ENCODE data around the gene SOAT2.
A peak's percentile ranks its signal among the peaks of the same experiment; 100 is the strongest.
"Not testable (repeated sequence)": the region's sequence is repeated elsewhere in the genome, so short reads cannot be mapped to it uniquely, and the experiment has no call there.

SOAT2 gene

DNA sequence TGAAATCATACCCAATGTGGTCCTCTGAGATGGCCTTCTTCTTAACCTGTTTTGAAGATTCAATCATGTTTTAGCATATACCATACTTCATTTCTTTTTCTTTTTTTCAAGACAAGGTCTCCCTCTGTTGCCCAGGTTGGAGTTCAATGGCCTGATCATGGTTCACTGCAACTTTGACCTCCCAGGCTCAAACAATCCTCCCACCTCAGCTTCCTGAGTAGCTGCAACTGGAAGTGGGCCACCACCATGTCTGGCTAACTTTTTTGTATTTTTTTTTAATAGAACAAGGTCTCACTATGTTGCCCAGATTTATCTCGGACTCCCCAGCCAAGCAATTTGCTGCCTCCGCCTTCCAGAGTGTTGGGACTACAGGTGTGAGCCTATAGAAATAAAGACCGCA, 30.4 kb downstream of the SOAT2 start:
- no peak for DNase-seq (ENCODE audit: low read depth in 4 of 4, low spot score in 1 of 4)

DNA sequence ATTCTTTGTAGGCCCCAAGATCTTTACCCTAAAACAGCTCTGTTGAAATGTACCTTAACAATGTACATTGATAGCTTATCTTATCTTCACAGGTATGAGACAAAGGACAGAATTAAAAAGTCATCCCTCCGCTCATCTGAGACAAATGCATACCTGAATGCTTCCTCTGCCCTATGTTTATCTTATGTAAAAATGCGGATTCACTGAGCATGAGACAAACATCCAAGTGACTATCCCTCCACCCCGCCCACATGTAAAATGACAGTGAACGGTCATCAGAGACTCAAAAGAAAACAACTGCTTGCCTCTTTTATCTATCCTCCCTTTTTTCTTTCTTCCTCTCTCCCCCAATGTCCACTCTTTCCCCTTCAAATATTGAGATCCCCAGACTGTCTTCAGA, 40.1 kb downstream of the SOAT2 start:
- no peak for DNase-seq (ENCODE audit: low read depth in 4 of 4, low spot score in 1 of 4)

DNA sequence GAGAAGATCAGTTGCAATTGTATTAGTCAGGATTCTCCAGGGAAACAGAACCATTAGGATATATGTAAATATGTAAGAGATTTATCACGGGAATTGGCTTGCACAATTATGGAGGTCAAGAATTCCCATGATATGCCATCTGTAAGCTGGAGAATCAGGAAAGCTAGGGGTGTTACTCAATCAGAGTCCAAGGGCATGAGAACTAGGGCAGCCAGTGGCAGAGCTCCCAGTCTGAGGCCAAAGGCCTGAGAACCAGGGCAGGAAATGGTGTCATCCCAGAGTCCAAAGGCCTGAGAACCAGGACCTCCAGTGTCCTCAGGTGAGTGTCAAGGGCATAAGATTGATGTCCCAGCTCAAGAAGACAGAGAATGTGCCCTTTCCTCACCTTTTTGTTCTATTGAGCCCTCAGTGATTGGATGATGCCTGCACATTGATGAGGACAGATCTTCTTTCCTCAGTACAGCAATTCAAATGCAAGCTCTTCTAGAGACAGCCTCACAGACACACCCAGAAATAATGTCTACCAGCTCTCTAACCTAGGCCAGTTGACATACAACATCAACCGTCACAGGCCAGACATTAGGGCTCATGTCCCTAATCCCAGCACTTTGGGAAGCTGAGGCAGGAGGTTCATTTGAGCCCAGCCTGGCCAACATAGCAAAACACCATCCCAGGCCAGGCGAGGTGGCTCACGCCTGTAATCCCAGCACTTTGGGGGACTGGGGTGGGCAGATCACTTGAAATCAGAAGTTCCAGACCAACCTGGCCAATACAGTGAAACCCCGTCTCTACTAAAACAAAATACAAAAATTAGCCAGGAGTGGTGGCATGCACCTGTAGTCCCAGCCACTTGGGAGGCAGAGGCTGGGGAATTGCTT, 42.3 kb downstream of the SOAT2 start:
- DNase-seq (ENCODE audit: low read depth in 4 of 4, low spot score in 1 of 4), result no peak

DNA sequence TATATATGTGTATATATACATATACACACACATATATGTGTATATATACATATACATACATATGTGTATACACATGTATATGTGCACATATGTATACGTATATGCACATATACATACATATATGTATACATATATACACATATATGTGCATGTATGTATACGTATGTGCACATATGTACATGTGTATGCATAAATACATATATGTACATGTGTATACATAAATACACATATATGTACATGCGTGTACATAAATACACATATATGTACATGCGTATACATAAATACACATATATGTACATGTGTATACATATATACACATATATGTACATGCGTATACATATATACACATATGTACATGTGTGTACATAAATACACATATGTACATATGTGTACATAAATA, 43.9 kb downstream of the SOAT2 start:
- no peak for DNase-seq (ENCODE audit: low read depth in 4 of 4, low spot score in 1 of 4)

DNA sequence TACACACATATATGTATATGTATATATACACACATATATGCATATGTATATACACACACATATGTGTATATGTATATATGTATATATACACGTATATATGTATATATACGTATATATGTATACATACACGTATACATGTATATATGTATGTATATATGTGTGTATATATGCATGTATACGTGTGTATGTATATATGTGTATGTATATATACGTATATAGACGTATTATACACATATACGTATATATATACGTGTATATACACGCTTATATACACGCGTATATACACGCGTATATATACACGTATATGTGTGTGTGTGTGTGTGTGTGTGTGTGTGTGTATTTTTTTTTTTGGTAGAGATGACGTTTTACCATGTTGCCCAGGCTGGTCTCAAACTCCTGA, 44.4 kb downstream of the SOAT2 start:
- DNase-seq (ENCODE audit: low read depth in 4 of 4, low spot score in 1 of 4), result no peak

DNA sequence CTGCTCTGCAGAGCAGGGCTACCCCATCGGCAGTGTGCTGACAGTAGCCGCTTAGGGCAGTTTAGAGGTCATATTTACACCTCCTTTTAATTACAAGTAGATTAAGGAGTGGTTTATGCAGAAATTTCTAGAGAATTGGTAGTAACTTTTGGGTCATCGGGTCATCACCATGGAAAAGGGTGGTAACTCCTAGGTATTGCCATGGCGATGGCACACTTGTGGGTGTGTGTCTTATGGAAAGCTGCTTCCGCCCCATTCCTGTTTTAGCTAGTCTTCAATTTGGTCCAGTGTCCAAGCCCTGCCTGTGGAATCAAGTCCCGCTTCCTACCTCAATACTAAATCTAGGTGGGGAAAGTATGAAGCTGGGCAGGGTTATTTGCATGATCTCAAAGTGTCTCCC, 47.8 kb downstream of the SOAT2 start:
- no peak for DNase-seq (ENCODE audit: low read depth in 4 of 4, low spot score in 1 of 4)

DNA sequence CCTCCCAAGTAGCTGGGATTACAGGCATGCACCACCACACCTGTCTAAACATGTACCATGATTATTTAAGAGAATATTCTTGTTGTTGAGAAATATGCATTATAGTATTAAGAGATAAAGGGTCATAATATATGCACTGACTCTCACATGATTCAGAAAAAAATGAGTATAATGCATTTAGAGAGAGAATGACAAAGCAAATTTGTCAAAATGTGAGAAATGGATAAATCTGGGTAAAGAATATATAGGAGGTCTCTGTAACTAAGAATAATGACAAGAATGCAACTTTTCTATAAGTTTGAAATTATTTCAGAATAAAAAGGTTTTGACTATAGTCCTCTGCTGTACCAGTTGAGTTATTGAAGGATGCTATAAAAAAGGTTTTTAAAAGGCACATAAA, 49.1 kb downstream of the SOAT2 start:
- no peak for DNase-seq (ENCODE audit: low read depth in 4 of 4, low spot score in 1 of 4)

DNA sequence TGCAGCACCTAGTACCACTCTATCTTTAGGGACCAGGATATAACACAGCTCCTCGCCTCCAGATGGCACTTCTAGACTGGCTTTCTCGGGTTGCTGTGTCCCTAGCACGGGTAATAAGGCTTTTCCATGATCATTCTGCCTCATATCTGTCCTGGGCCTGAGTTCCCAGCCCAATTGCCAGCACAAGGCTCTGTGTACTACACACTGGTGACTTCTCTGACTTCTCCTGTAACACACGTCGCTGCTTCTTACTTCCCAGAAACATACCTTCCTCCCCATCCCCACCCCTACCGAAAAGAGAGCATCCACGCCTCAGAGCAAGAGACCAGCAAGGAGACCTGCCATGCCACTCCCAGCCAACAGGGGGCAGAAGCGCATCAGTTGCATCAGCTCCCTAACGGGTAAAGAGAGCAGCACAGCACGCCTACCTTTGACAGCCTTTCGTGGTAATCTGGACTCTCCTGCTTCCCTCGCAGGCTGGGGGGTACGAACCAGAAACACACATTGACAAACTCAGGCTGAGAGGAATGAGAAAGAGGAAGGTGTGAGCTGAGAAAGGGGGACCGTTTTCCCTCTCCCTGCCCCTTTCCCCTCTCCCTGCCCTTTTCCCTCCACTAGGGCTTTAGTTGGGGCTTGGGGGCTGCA, 56.0 kb downstream of the SOAT2 start:
- DNase-seq (ENCODE audit: low read depth in 4 of 4, low spot score in 1 of 4), result peak; percentile 76 to 86 (median 82)

DNA sequence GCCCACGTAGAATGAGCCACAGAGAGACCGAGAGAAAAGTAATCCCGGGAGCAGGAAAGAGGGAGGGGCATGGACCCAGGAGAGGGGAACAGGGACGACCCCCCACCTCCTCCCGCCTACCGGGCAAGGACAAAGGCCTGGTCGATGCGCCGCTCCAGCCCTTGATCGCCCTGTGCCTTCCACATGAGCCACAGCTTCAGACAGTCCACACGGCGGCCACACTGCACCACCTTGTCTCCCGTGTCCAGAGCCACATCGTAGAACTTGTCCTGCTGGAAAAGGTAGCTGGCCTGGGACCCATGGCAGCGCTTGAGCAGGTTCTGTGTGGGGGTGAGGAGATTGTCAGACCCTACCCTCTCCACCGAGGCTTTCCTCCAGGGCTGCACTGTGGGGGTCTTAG, 56.7 kb downstream of the SOAT2 start:
- no peak for DNase-seq (ENCODE audit: low read depth in 4 of 4, low spot score in 1 of 4)

DNA sequence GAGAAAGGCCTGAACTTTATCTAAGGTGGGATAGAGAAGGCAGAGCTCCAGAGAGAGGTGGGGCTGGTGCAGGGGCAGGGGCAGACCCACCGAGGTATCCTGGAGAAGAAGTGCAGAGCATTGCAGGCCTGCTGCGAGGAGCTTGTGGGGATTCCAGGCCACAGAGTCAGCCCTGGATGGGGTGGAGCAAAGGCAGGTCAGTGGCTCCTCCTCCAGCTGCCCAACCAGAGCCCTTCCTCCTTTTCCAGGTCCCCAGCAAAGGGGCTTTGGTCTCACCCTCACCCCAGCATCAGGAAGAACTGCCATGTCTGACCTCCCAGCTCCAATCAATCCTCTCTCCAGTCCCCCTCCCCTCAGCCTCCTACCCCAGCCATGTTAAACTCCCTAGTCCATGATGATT, 57.4 kb downstream of the SOAT2 start:
- DNase-seq (ENCODE audit: low read depth in 4 of 4, low spot score in 1 of 4), result no peak

DNA sequence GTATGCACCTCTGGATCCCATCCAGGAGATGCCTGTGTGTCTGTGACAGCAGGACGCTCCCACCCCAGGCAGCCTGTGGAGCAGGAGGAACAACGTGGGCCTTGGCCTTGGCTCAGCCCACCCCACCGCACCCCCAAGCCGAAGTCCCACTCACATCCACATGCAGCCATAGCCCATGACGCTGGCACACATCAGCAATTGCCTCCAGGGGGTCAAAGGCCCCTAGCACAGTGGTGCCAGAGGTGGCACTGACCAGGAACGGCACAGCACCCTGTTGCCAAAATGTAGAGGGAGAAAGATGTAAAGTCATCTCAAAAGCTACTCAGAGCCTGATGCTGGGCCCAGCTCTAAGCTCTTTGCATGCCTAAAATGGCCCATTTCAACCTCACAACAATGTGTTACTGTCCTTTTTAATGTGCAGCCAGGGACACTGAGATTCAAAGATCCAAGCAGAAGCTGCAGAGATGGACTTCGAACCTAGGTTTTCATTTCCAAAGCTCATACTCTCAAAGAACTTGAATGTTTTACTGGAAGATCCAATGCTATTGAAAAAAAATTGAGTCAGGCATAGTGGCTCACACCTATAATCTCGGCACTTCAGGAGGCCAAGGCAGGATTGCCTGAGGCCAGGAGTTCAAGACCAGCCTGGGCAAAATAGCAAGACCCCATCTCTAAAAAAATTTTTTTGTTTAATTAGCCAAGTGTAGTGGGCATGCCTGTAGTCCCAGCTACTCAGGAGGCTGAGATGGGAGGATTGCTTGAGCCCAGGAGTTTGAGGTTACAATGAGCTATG, 58.0 kb downstream of the SOAT2 start:
- DNase-seq (ENCODE audit: low read depth in 4 of 4, low spot score in 1 of 4), result no peak

DNA sequence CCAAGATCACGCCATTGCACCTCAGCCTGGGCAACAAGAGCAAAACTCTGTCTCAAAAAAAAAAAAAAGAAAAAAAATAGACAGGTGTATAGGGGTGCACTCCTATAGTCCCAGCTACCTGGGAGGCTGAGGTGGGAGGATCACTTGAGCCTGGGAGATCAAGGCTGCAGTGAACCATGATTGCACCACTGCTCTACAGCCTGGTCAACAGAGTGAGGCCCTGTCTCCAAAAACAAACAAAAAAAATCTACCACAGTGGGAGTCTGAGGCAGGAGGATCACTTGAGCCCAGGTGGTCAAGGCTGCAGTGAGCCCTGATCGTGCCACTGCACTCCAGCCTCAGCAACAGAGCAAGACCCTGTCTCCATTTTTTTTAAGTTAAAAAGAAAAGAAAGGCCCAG, 59.7 kb downstream of the SOAT2 start:
- not testable (repeated sequence) for DNase-seq (ENCODE audit: low read depth in 4 of 4, low spot score in 1 of 4)

DNA sequence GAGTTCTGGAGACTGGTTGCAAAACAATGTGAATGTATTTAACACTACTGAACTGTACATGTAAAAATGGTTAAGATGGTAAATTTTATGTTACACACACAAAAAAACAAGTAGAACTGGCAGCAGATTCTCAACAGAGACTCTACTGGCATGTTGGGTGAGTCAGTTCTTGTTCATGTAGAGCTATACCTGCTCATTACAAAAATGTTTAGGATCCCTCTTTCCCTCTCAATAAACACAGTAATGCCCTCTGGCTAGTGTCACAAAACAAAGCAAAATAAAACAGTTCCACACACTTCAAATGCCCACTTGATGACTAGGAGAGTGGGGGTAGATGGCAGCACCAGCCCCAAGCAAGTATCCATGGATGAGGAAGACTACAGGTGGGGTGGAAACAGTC, 63.6 kb downstream of the SOAT2 start:
- DNase-seq (ENCODE audit: low read depth in 4 of 4, low spot score in 1 of 4), result no peak

DNA sequence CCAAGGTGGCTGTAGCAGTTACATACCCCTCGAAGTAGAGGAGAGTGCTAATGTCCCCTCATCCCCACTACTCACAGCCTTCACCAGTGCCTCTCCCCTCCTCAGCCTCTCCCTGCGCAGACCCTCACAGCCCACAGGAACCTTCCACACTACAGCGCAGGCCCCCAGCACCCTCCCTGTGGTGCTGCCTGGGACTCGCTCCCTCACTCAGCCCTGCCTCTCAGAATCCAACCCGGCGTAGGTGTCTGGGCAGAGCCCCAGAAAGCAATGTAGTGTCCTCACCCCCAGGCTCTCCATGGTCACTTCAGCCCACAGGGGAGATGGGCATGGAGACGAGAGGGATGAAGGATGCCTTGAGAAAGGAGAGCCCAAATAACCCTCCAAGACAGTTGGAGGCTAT, 66.4 kb downstream of the SOAT2 start:
- no peak for DNase-seq (ENCODE audit: low read depth in 4 of 4, low spot score in 1 of 4)

DNA sequence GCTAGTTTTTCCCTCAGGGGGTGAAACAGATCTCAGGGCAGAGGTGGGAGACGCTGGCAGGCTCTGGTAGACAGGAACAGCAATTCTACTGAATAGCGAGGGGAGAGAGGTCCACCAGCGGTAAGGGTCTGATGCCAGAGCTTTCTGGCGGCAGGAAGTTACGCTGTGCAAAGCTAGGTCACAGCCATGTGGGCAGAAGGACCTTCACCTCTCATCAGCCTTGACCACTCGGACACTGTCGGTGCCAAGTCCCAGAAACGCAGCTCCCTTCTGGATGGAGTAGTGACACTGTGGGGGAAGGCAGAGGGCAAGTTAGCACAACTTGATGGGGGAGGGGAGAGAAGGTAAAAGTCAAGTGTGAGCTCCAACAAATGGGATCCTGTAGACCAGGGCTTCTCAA, 66.9 kb downstream of the SOAT2 start:
- no peak for DNase-seq (ENCODE audit: low read depth in 4 of 4, low spot score in 1 of 4)

DNA sequence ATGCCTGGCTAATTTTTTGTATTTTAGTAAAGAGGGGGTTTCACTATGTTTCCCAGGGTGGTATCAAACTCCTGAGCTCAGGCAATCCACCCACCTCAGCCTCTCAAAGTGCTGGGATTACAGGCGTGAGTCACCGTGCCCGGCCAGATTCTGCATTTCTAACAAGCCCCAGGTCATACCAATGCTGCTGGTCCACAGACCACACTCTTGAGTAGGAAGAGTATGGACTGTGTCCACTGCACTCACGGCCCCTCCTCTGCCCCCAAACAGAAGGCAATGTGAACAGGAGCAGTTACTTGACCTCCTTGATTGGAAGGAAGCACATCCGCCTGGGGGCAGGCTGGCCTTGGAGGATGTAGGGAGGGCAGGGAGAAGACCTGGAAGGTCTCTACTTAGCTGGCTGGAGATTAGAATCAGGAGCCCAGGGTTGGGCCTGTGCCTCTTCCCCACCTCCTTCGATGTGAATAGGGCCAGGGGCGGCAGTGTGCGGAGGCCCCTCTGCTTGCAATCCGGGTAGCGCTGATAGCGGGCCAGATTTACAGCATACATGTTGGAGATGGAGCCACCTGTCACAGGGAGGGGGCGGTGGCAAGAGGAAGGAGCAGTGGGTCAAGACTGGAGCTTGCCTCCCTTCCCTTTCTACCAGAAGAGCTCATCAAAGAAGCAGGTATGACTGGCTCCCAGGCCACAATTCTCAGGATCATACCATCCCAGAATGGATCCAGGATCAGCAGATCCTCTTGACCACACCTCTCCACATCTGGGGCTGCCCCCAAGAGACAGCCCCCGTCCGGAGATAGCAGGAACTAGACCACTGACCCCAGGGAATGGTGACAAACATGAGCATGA, 67.8 kb downstream of the SOAT2 start:
- no peak for DNase-seq (ENCODE audit: low read depth in 4 of 4, low spot score in 1 of 4)

DNA sequence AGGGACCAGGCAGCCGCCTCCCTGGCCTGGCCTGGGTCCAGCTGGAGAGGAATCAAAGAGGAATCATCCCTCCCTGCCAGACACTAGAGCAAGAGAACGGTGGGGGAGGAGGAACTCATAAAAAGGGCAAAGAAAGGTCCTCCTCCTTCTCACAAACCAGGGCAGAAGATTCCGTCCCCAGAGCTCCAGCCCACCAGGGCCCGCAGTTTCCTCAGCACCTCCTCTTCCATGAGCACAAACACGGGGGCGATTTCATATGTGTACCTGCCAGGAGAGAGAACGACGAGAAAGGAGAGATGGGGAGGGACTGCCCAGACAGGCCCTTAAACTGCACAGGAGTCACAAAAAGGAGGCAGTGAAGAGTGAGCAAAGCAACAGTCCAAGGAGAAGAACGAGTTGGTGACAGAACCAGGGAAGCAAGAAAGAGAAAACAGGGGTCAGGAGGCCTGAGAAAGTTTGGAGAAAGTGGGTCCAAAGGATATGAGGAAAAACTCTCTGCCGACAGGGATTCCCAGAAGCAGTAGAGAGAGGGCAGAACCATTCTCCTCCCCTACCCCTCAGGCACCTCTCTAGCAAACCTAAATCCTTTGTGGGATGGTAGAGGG, 68.5 kb downstream of the SOAT2 start:
- no peak for DNase-seq (ENCODE audit: low read depth in 4 of 4, low spot score in 1 of 4)

DNA sequence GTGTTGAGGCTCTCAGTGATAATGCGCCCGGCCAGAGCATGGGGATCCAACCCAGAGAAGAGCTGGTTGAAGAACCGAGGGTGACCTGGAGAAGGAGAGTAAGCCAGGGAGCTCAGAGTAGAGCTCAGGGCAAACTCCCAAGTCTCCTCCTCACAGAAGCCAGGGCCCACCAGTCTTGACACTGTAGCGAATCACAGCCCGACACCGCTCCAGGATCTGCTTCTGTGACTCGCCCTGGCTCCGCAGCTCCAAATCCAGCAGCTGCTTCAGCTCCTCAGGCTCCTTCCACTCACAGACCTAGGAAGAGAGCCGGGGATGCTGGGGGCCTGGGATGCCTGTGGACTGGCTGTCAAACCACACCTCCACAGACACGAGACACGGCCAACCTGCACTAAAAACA, 69.1 kb downstream of the SOAT2 start:
- DNase-seq (ENCODE audit: low read depth in 4 of 4, low spot score in 1 of 4), result no peak

DNA sequence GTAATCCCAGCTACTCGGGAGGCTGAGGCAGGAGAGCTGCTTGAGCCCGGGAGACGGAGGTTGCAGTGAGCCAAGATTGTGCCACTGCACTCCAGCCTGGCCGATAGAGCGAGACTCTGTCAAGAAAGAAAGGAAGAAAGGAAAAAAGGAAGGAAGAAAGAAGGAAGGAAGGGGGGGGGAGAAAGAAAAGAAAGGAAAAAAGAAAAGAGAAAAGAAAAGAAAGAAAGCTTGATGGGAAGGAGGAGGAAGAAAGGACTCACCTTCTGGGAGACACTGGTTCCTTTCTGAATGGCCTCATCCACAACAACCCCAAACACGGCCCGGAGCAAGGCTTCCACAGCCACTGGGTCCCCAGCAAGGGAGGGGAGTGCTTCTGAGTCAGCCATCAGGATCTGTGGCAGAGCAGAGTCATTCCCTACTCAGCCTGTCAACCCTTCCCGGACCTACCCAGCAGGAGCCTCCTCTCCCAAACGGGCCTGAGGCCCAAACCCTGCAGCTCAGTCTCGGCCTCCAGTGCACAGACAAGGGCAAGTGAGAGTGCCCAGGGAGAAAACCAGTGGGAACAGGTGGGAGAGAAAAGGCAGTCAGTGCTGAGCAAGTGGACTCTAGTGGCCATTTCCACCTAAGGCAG, 69.9 kb downstream of the SOAT2 start:
- DNase-seq (ENCODE audit: low read depth in 4 of 4, low spot score in 1 of 4), result no peak

Data from stimulated activated CD4-positive, alpha-beta T cell treated with anti-CD3 and anti-CD28 coated beads, Interleukin-1b, Interleukin-23, amount 100 ng/mL, for 24 hours (primary cell).